Lower leg skin (tissue), 3 donors: ENCODE data around the gene TMC1.

Experiments used
- CTCF ChIP-seq, 3 donors: fragments of 450-650 bp; IDR thresholded peaks; one replicate each; pipeline ENCODE4 v1.5.1; 2016; ENCODE audit warnings: antibody characterized with exemption in 3 of 3, mild to moderate bottlenecking in 3 of 3, moderate library complexity in 2 of 3
- POLR2A ChIP-seq, 2 donors: fragments of 450-650 bp; IDR thresholded peaks; one replicate each; pipeline ENCODE4 v1.6.1; 2016 to 2017; ENCODE audit warnings: antibody characterized with exemption in 2 of 2, mild to moderate bottlenecking in 1 of 2, moderate library complexity in 1 of 2

- TF ChIP-seq CTCF (IDR thresholded peaks at IDR 0.05), result no peak
- TF ChIP-seq POLR2A (IDR thresholded peaks at IDR 0.05), result no peak
Observed at GRCh38 chr9:72758944-72759343, 237.5 kb downstream of the TMC1 start.
